Measurements from ENCODE around the gene DLX6.

- TF ChIP-seq EZH2 (IDR thresholded peaks at IDR 0.05; ENCODE audit: borderline replicate concordance, low read depth, low read length, poor library complexity, severe bottlenecking) (no peak), CTCF (conservative IDR thresholded peaks at IDR 0.05; ENCODE audit: low read depth, low read length) (no peak)
These were observed 2.6 kb upstream of the DLX6 start for GRCh38 chr7:97002555-97003261.
